Activated naive CD8-positive, alpha-beta T cell treated with anti-CD3 and anti-CD28 coated beads, Interleukin-2, amount 10 ng/mL, durations not matched to agents 7 days and 5 days (primary cell): ENCODE measurements around the gene CSNK1G2. TPM values are rescaled to one million over a fixed set of nuclear protein-coding genes. Genes with fewer than 3 reads are reported as not detected.

Experiments used
- ATAC-seq: fragments of 150-1000 bp; cut with Tn5 transposase; one replicate; pipeline ENCODE4 v1.10.0; 2021; ENCODE audit warnings: low read depth, moderate library complexity
- POLR2A ChIA-PET: fragments of 350-600 bp; sonication (Branson Sonifier 250); formaldehyde crosslinking; loops from one replicate; lab custom pipeline; 2021; ENCODE audit warnings: antibody characterized with exemption; lab: Charles Lee
- DNase-seq: peaks from one replicate; pipeline ENCODE4 v3.0.0; 2021
- H3K27ac Mint-ChIP-seq: one replicate; pipeline ENCODE4 v1.8.0; 2022; ENCODE audit warnings: mild to moderate bottlenecking, mixed read lengths
- H3K27me3 Mint-ChIP-seq: one replicate; pipeline ENCODE4 v1.8.0; 2022; ENCODE audit warnings: mild to moderate bottlenecking, moderate library complexity, mixed read lengths
- H3K36me3 Mint-ChIP-seq: one replicate; pipeline ENCODE4 v1.8.0; 2021; ENCODE audit warnings: mild to moderate bottlenecking, mixed read lengths
- H3K4me1 Mint-ChIP-seq: one replicate; pipeline ENCODE4 v1.8.0; 2021; ENCODE audit warnings: mixed read lengths
- H3K4me3 Mint-ChIP-seq: one replicate; pipeline ENCODE4 v1.8.0; 2022; ENCODE audit warnings: mild to moderate bottlenecking, moderate library complexity, mixed read lengths
- H3K9me3 Mint-ChIP-seq: one replicate; pipeline ENCODE4 v1.8.0; 2021; ENCODE audit warnings: mixed read lengths
- total RNA-seq, 2 experiments: library from RNA; stranded (reverse); gene quantifications; one replicate each; pipeline ENCODE4 v1.2.3, GENCODE V29; 2021

CSNK1G2 gene
- total RNA-seq, result 100 to 1,000 TPM; 127 to 134 TPM

DNA sequence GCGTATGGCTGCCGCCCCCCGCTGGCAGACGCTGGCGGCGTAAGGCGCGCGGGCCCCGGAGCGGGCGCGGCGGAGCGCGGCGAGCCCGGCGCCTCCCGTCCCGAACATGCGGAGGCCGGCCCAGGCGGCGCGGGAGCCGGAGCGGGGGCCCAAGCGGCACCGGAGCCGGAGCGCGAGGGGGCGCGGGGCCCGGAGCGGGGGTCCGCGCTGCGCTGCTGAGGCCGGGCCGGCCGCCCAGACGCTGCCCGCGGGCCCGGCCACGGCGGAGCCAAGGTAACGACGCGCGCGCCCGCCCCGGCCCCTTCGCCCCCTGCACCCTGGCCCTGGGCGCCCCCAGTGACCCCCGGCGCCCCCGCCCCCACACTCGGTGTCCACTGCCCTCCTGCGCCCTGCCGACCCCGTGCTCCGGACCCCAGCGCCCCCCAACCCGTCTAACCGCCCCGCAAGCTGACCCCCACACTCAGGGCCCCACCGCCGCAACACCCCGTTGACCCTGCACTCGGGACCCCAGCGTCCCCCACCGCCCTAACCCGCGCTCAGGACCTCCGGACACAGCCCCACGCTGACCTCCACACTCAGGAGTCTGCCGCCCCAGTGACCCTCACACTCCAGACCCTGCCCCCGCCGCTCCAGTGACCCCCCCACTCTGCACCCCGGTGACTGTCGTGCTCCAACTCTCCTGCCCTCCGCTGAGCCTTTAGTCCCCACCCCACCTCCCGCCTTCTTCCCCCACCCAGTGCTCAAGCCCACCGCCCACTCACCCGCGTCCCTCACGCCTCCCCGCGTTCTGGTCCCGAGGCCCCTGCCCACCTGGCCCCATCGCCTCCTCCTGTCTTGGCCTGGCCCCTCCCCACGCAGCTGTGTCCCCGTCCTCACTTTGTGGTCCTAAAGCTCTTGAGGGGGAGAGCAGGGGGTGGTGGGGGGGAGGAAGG, at the start of gene CSNK1G2:
Gene CSNK1G2 (plus strand): TSS at position 27 of the 932 bp plus-strand sequence. CDS start 28,601 bp downstream, outside the sequence.
- peak within 1 kb of the TSS; percentile 95 for H3K27ac Mint-ChIP-seq
- H3K4me3 Mint-ChIP-seq, result peak within 1 kb of the TSS; percentile 97
- no peak for DNase-seq
- H3K36me3 Mint-ChIP-seq, result peaks cover 8% of the 10 kb centered on the region
- peaks cover 3% of the 10 kb centered on the region for H3K27me3 Mint-ChIP-seq
- ATAC-seq, result peak; percentile 52
- H3K4me1 Mint-ChIP-seq, result peaks cover 24% of the 10 kb centered on the region
- POLR2A ChIA-PET, result interaction anchor here (0.6 to 2.2 kb wide), 8 partner anchors 12 to 423 kb away, joined by 3 to 11 read pairs (median 4); partner anchors contain the start of gene ABHD17A
- no peaks in the 10 kb centered on the region for H3K9me3 Mint-ChIP-seq

DNA sequence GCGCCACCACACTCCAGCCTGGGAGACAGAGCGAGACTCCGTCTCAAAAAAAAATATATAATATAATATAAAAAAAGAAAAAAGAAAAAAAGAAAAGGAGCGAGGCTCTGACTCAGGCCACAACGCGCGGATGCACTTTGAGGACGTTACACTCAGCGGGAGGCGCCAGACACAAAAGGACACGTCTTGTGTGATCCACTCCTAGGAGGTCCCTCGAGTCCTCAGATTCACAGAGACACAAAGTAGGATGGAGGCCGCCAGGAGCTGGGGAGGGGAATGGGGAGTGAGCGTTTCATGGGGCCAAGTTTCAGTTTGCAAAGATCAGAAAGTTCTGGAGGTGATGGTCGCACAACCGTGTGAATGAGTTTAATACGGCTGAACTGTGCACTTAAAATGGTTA, 47.2 kb upstream of the CSNK1G2 start:
- Mint-ChIP-seq H3K36me3 (no peaks in the 10 kb centered on the region), H3K27me3 (no peaks in the 10 kb centered on the region), H3K4me3 (no peak overlapping the region), H3K4me1 (peaks cover 25% of the 10 kb centered on the region), H3K27ac (no peak overlapping the region), H3K9me3 (no peaks in the 10 kb centered on the region)
- ATAC-seq (no peak), DNase-seq (no peak)
- POLR2A ChIA-PET, result interaction anchor here (0.6 to 7.1 kb wide), 3 partner anchors 11 to 1879 kb away, joined by 3 to 103 read pairs (median 67); partner anchors contain the start of gene ABHD17A

GRCh38 chr19:1896508-1896907, 44.5 kb upstream of the CSNK1G2 start:
- no peaks in the 10 kb centered on the region for H3K36me3 Mint-ChIP-seq
- H3K27ac Mint-ChIP-seq, result peak overlapping the region; percentile 99
- peak overlapping the region; percentile 85 for H3K4me3 Mint-ChIP-seq
- no peaks in the 10 kb centered on the region for H3K9me3 Mint-ChIP-seq
- peaks cover 20% of the 10 kb centered on the region for H3K4me1 Mint-ChIP-seq
- H3K27me3 Mint-ChIP-seq, result no peaks in the 10 kb centered on the region
- ATAC-seq, result no peak
- DNase-seq, result no peak
- POLR2A ChIA-PET, result interaction anchor here (0.6 to 7.1 kb wide), 13 partner anchors 9 to 341 kb away, joined by 3 to 103 read pairs (median 7); partner anchors contain the start of genes ABHD17A, ADAT3 and SCAMP4

DNA sequence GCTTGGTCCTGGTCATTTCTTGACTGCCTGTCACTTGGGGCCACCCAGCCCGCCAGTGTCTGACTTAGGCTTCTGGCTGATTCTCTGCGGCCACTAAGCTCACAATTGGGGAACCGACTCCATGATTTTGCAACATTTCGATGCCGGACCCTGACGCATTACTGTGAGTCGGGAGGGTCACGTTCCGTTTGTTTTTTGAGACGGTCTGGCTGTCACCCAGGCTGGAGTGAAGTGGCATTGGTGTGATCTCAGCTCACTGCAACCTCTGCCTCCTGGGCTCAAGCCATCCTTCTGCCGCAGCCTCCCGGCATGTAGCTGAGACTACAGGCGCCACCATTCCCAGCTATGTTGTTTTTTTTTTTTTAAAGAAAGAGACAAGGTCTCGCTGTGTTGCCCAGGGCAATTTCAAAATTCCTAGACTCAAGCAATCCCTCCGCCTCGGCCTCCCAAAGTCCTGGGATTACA, 39.0 kb upstream of the CSNK1G2 start:
- H3K36me3 Mint-ChIP-seq, result no peaks in the 10 kb centered on the region
- no peaks in the 10 kb centered on the region for H3K9me3 Mint-ChIP-seq
- H3K4me3 Mint-ChIP-seq, result no peak overlapping the region
- POLR2A ChIA-PET, result interaction anchor here (1.6 kb wide), 1 partner anchor 19 kb away, joined by 3 read pairs; no protein-coding TSS in a partner anchor
- no peak overlapping the region for H3K27ac Mint-ChIP-seq
- H3K4me1 Mint-ChIP-seq, result peaks cover 31% of the 10 kb centered on the region
- DNase-seq (no peak), ATAC-seq (no peak)
- H3K27me3 Mint-ChIP-seq, result no peaks in the 10 kb centered on the region

GRCh38 chr19:1902923-1903322, 38.0 kb upstream of the CSNK1G2 start:
- H3K4me3 Mint-ChIP-seq, result peak overlapping the region; percentile 41
- no peaks in the 10 kb centered on the region for H3K36me3 Mint-ChIP-seq
- no peaks in the 10 kb centered on the region for H3K9me3 Mint-ChIP-seq
- H3K27ac Mint-ChIP-seq, result peak overlapping the region; percentile 25
- POLR2A ChIA-PET, result interaction anchor here (0.6 to 2.1 kb wide), 11 partner anchors 8 to 1388 kb away, joined by 3 to 15 read pairs (median 4); no protein-coding TSS in a partner anchor
- ATAC-seq (no peak), DNase-seq (no peak)
- H3K4me1 Mint-ChIP-seq, result peaks cover 24% of the 10 kb centered on the region
- H3K27me3 Mint-ChIP-seq, result no peaks in the 10 kb centered on the region

- H3K4me3 Mint-ChIP-seq, result peak overlapping the region; percentile 83
- POLR2A ChIA-PET, result interaction anchor here (0.7 to 1.9 kb wide), 4 partner anchors 30 to 757 kb away, joined by 3 to 7 read pairs (median 4); no protein-coding TSS in a partner anchor
- no peak for DNase-seq
- H3K27me3 Mint-ChIP-seq, result no peaks in the 10 kb centered on the region
- H3K27ac Mint-ChIP-seq, result peak overlapping the region; percentile 85
- peak; percentile 2 for ATAC-seq
- H3K9me3 Mint-ChIP-seq, result no peaks in the 10 kb centered on the region
- no peaks in the 10 kb centered on the region for H3K36me3 Mint-ChIP-seq
- H3K4me1 Mint-ChIP-seq, result peaks cover 36% of the 10 kb centered on the region
These were observed 36.2 kb upstream of the CSNK1G2 start for GRCh38 chr19:1904860-1905109.

DNA sequence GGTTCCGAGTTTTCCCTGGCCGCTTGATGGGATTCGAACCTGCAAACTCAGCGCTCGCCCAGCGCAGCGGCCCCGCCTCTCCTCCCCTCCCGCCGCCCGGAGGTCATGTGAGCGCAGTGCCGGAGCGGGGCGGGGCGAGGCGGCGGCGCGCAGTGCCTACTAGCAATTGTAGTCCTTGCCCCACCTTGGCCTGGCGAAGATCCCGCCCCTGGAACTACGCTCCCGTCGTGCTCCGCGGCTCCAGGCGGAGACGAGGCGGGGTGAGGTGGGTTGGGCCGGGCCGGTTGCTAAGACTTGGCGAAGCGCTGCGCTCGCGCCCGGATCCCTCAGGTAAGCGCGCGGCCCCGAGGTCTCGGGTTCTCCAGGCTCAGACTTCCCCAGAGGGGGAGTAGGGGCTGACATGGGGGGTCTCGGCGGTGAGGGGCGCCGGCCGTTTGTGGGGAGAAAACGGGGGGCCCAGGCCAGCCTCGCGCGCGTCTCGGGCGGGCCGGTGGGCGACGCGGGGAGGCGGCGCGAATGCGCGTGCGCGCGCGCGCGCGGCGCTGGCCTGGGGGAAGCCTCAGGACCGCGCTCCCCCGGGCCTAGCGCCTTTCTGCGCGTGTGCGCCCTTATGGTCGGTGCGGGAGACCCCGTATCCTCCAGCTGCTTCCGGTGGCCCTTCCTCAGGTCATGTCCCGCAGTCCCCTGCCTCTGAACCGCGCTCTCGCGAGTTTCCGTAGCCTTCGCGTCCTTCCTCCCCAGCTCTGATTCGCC, 35.7 kb upstream of the CSNK1G2 start, which contains the start of the genes ADAT3 and SCAMP4:
Gene ADAT3 (plus strand): TSS at position 290 of the 753 bp plus-strand sequence. CDS start 6,649 bp downstream, outside the sequence.
Gene SCAMP4 (plus strand): TSS at position 290 of the 753 bp plus-strand sequence. CDS start 9,621 bp downstream, outside the sequence.
- ATAC-seq, result peak; percentile 95
- no peaks in the 10 kb centered on the region for H3K27me3 Mint-ChIP-seq
- H3K36me3 Mint-ChIP-seq, result peaks cover 1% of the 10 kb centered on the region
- peaks cover 41% of the 10 kb centered on the region for H3K4me1 Mint-ChIP-seq
- H3K4me3 Mint-ChIP-seq, result peak within 1 kb of the TSS; percentile 88
- H3K9me3 Mint-ChIP-seq, result no peaks in the 10 kb centered on the region
- POLR2A ChIA-PET, result interaction anchor here (0.6 to 1.7 kb wide), 7 partner anchors 8 to 250 kb away, joined by 3 to 10 read pairs (median 3); no protein-coding TSS in a partner anchor
- H3K27ac Mint-ChIP-seq, result peak within 1 kb of the TSS; percentile 85
- peak; percentile 98 for DNase-seq

GRCh38 chr19:1905863-1906375, 35.1 kb upstream of the CSNK1G2 start:
- peak overlapping the region; percentile 88 for H3K4me3 Mint-ChIP-seq
- peaks cover 2% of the 10 kb centered on the region for H3K36me3 Mint-ChIP-seq
- ATAC-seq, result no peak
- H3K9me3 Mint-ChIP-seq, result no peaks in the 10 kb centered on the region
- DNase-seq, result no peak
- H3K27ac Mint-ChIP-seq, result peak overlapping the region; percentile 82
- H3K4me1 Mint-ChIP-seq, result peaks cover 42% of the 10 kb centered on the region
- H3K27me3 Mint-ChIP-seq, result no peaks in the 10 kb centered on the region
- POLR2A ChIA-PET, result interaction anchor here (0.6 to 1.7 kb wide), 5 partner anchors 9 to 249 kb away, joined by 3 to 10 read pairs (median 4); no protein-coding TSS in a partner anchor

- peaks cover 2% of the 10 kb centered on the region for H3K36me3 Mint-ChIP-seq
- H3K9me3 Mint-ChIP-seq, result no peaks in the 10 kb centered on the region
- DNase-seq (no peak), ATAC-seq (no peak)
- POLR2A ChIA-PET, result no interaction called here
- peaks cover 42% of the 10 kb centered on the region for H3K4me1 Mint-ChIP-seq
- H3K27ac Mint-ChIP-seq, result no peak overlapping the region
- no peaks in the 10 kb centered on the region for H3K27me3 Mint-ChIP-seq
- H3K4me3 Mint-ChIP-seq, result no peak overlapping the region
These were observed 33.9 kb upstream of the CSNK1G2 start for GRCh38 chr19:1906985-1907562.

DNA sequence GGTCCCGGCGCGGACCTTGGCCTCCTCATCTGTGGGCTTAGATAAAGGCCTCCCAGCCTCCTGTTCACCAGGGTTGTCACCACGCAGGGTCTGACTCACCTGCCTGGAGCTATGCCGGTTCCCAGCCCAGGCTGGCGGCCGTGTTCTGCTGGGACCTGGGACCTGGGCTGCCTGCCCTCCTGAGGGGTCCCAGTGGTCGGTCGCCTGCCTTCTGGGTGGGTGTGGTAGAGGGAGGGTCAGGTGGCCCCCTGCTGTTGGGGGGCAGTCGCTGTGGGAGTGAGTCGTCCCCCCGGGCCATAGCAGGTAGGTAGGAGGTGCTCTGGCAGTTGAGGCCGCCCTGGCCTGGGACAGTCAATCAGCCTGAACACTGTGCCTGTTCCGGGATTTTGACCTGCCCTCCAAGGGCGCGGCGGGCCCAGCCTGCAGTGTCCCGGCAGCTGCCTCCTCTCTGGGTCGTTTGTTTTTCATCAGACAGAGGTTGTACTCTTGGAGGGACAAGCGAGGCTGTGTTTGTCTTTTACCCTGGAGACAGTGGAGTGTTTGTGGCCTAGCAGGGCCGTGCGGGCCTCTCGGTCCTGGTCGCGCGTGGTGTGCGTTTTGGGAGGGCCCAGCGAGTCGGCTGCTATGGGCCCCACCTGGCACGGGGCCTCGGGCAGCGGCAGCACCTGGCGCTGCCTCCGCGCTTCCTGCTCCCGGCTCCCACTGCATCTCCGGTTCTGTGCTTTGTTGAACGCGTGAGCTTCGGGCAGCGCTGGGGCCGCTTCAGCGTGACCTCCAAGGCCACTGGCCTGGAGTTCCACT, 33.2 kb upstream of the CSNK1G2 start:
- peaks cover 2% of the 10 kb centered on the region for H3K36me3 Mint-ChIP-seq
- H3K4me3 Mint-ChIP-seq, result no peak overlapping the region
- peaks cover 40% of the 10 kb centered on the region for H3K4me1 Mint-ChIP-seq
- POLR2A ChIA-PET, result no interaction called here
- no peak for DNase-seq
- ATAC-seq, result no peak
- H3K27me3 Mint-ChIP-seq, result no peaks in the 10 kb centered on the region
- H3K9me3 Mint-ChIP-seq, result no peaks in the 10 kb centered on the region
- H3K27ac Mint-ChIP-seq, result no peak overlapping the region

- Mint-ChIP-seq H3K9me3 (no peaks in the 10 kb centered on the region), H3K36me3 (peaks cover 2% of the 10 kb centered on the region), H3K4me1 (peaks cover 36% of the 10 kb centered on the region), H3K27me3 (no peaks in the 10 kb centered on the region), H3K27ac (no peak overlapping the region), H3K4me3 (no peak overlapping the region)
- DNase-seq (no peak), ATAC-seq (no peak)
- POLR2A ChIA-PET, result interaction anchor here (0.9 kb wide), 1 partner anchor 20 kb away, joined by 3 read pairs; no protein-coding TSS in a partner anchor
These were observed 32.7 kb upstream of the CSNK1G2 start for GRCh38 chr19:1908364-1908678.

DNA sequence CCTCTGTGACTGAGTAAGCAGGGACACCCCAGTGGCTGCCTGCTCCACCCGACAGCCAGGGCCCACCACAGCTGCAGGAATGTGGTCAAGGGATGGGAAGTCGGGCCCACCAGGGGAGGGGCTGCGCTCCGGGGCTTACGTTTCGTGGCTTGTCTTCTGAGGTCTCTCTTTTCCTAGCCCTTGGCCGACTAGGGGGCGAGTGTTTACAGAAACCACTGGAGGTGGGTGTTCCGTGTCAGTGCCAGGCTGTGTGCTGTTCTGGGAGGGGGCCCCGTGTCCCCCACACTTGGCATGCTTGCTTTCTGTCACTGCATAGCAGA, 31.3 kb upstream of the CSNK1G2 start:
- peaks cover 2% of the 10 kb centered on the region for H3K36me3 Mint-ChIP-seq
- no peaks in the 10 kb centered on the region for H3K27me3 Mint-ChIP-seq
- no peak for ATAC-seq
- H3K27ac Mint-ChIP-seq, result no peak overlapping the region
- POLR2A ChIA-PET, result interaction anchor here (0.6 to 1.0 kb wide), 2 partner anchors 33 to 108 kb away, joined by 3 to 5 read pairs; no protein-coding TSS in a partner anchor
- H3K9me3 Mint-ChIP-seq, result no peaks in the 10 kb centered on the region
- no peak for DNase-seq
- peaks cover 25% of the 10 kb centered on the region for H3K4me1 Mint-ChIP-seq
- peak overlapping the region; percentile 22 for H3K4me3 Mint-ChIP-seq
